ENCODE results near the gene RBM47. TPM values are rescaled to one million over a fixed set of nuclear protein-coding genes. Genes with fewer than 3 reads are reported as not detected.

Gene RBM47
- total and polyA plus RNA-seq, 9 of the 15 experiments (the other 6 are each of a cell fraction or from before 2014, with no cell fraction given), result 1.4 to 6.4 (median 3.3) TPM

- no peak for TF ChIP-seq AFF1 (IDR thresholded peaks at IDR 0.05; ENCODE audit: low read depth in 1 of 2, partially characterized antibody in 2 of 2)
- no peak for TF ChIP-seq ATF1 (CRISPR knock-in tag; IDR thresholded peaks at IDR 0.05)
- TF ChIP-seq ATF1 (tag; IDR thresholded peaks at IDR 0.05), result no peak
- TF ChIP-seq RFX5 (IDR thresholded peaks at IDR 0.05; ENCODE audit: low read depth, low read length), result no peak
- no peak for TF ChIP-seq CSDE1 (IDR thresholded peaks at IDR 0.05)
- no peak for TF ChIP-seq EP400 (IDR thresholded peaks at IDR 0.05)
- TF ChIP-seq FOXJ3 (CRISPR knock-in tag; IDR thresholded peaks at IDR 0.05), result no peak
Observed at GRCh38 chr4:40405193-40405592, 224.5 kb downstream of the RBM47 start (continued).

- FAIRE-seq, result no peak
Observed at GRCh38 chr4:40403081-40403480, 226.6 kb downstream of the RBM47 start.

More at GRCh38 chr4:40403081-40403480, 226.6 kb downstream of the RBM47 start:
- no peak overlapping the region for H3K4me3 ChIP-seq
- no peak overlapping the region for H2AFZ ChIP-seq (ENCODE audit: low read depth, low read length)
- no peak overlapping the region for H3K27ac ChIP-seq (ENCODE audit: extremely low read depth, low read depth, low read length)
- no peak for TF ChIP-seq SP2 (IDR thresholded peaks at IDR 0.05; ENCODE audit: extremely low read depth, low read depth, low read length, poor library complexity, severe bottlenecking)
- no peak for TF ChIP-seq ZNF263 (CRISPR knock-in tag; IDR thresholded peaks at IDR 0.05; ENCODE audit: borderline replicate concordance)
- no peak for TF ChIP-seq SNRNP70 (optimal IDR thresholded peaks at IDR 0.05; ENCODE audit: low read depth, low read length)
- TF ChIP-seq AFF1 (IDR thresholded peaks at IDR 0.05; ENCODE audit: low read depth in 1 of 2, partially characterized antibody in 2 of 2), result no peak
- TF ChIP-seq, protein P1, sequence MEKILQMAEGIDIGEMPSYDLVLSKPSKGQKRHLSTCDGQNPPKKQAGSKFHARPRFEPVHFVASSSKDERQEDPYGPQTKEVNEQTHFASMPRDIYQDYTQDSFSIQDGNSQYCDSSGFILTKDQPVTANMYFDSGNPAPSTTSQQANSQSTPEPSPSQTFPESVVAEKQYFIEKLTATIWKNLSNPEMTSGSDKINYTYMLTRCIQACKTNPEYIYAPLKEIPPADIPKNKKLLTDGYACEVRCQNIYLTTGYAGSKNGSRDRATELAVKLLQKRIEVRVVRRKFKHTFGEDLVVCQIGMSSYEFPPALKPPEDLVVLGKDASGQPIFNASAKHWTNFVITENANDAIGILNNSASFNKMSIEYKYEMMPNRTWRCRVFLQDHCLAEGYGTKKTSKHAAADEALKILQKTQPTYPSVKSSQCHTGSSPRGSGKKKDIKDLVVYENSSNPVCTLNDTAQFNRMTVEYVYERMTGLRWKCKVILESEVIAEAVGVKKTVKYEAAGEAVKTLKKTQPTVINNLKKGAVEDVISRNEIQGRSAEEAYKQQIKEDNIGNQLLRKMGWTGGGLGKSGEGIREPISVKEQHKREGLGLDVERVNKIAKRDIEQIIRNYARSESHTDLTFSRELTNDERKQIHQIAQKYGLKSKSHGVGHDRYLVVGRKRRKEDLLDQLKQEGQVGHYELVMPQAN (IDR thresholded peaks at IDR 0.05; ENCODE audit: borderline replicate concordance), result no peak
- no peaks in the 10 kb centered on the region for H3K36me3 ChIP-seq (ENCODE audit: control insufficient read depth, insufficient read depth, low read length)
- H3K4me2 ChIP-seq (ENCODE audit: insufficient read depth, low read length), result no peak overlapping the region
- 17% methylated on average over 4 of the region's 5 CpGs for WGBS (ENCODE audit: insufficient coverage, low coverage, missing lambda C conversion rate)
- no TSS peak for BruUV-seq (replicated peaks)
- intact Hi-C loops (cut with micrococcal nuclease) (no loop called here), in situ Hi-C loops (cut with MboI) (no loop called here)
- peaks cover 18 to 19% of the 10 kb centered on the region in 2 experiments; a peak in 4 of 5 replicates for H3K27me3 ChIP-seq (ENCODE audit: control insufficient read depth in 2 of 2, insufficient read depth in 2 of 2, low read length in 2 of 2)
- ATAC-seq (no peak), DNase-seq (ENCODE audit: extremely low read depth in 1 of 4, low spot score in 3 of 4) (no peak)
- H3K9ac ChIP-seq (ENCODE audit: insufficient read depth in 1 of 2, low read depth in 2 of 2, low read length in 2 of 2), result no peak overlapping the region
- POLR2A ChIA-PET, result no interaction called here
- no peaks in the 10 kb centered on the region for H3K4me1 ChIP-seq (replicated peaks in 1 of 2; ENCODE audit: control insufficient read depth in 2 of 2, insufficient read depth in 2 of 2, low read length in 2 of 2)
- no peaks in the 10 kb centered on the region; the same call in 1 of the 2 replicates for H4K20me1 ChIP-seq (replicated peaks; ENCODE audit: control insufficient read depth, insufficient read depth, low read length)
- no peaks in the 10 kb centered on the region for H3K9me1 ChIP-seq (ENCODE audit: control insufficient read depth, insufficient read depth, low read length)
- H3K79me2 ChIP-seq (ENCODE audit: control insufficient read depth, insufficient read depth, low read length), result no peaks in the 10 kb centered on the region
- H3K9me3 ChIP-seq (replicated peaks; ENCODE audit: control insufficient read depth, insufficient read depth, low read depth, low read length), result no peaks in the 10 kb centered on the region
- CTCF ChIA-PET (ENCODE audit: low intra/inter-chr PET ratio), result no interaction called here
